Measurements from ENCODE around the gene R3HDM2.

GRCh38 chr12:57332646-57333312 is 98.1 kb downstream of the R3HDM2 start:
- TF ChIP-seq CTCF (IDR thresholded peaks at IDR 0.05; ENCODE audit: poor library complexity) (no peak), EZH2 (IDR thresholded peaks at IDR 0.05; ENCODE audit: borderline replicate concordance) (no peak)
